HL-60/S4 treated with retinoic acid at 250 ng/mL for 4 days and 3 days (cell line): ENCODE results near the gene KIF23.

Experiments
- in situ Hi-C: fragments of 300-500 bp; cut with MboI; formaldehyde crosslinking; loops from 2 replicates; pipeline ENCODE4 v1.7.0; 2022; ENCODE audit warnings: low sequenced_read_pairs

KIF23 gene

DNA sequence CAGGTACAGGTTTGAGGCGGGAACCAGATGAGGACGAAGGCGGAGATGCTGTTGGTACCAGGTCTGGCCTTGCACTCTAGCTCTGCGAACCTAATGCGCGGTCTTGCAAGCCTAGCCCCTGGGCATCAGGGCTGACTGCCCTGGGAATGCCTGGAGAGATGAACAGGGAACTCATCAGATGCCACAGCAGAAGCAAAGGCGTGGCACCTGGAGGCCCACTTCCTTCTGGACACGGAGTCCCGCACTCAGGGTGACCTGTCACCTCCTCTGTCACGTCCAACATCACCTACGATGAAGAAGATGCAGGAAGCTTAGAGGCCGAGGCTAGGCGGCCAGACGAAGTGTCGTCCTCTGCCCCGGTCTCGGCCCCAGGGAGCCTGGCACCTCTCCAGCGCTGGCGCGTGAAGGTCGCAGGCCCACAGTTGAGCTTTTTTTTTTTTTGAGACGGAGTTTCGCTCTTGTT is 47.9 kb downstream of the KIF23 start:
- in situ Hi-C loops: loop anchor here (25.0 kb wide), 1 partner anchor 1975 kb away; no protein-coding TSS in a partner anchor

DNA sequence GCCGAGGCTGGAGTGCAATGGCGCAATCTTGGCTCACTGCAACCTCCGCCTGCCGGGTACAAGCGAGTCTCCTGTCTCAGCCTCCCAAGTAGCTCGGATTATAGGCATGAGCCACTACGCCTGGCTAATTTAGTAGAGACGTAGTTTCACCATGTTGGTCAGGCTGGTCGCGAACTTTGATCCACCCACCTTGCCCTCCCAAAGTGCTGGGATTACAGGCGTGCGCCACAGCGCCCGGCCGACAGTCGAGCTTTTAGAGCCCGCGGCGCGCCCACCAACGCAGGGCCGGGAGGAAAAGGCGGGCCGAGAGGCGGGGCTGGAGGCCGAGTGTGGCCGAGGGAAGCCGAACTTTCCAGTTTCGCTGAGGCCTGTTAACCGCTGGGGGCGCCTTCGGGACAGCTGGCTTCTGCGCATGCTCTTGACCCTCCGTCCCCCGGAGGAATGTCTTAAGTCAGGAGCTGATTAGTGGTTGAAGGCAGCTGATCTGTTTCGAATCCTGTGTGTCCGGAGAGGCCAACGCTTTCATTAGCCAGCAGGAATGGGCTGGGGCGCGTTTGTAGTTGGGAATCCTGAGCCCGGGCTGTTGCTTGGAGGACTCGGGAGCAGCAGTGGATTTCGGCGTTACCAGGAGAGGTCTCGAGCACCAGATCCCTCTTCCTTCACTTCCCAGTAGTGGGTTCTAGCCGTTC is 48.5 kb downstream of the KIF23 start:
- in situ Hi-C loops: loop anchor here (25.0 kb wide), 1 partner anchor 1975 kb away; no protein-coding TSS in a partner anchor

DNA sequence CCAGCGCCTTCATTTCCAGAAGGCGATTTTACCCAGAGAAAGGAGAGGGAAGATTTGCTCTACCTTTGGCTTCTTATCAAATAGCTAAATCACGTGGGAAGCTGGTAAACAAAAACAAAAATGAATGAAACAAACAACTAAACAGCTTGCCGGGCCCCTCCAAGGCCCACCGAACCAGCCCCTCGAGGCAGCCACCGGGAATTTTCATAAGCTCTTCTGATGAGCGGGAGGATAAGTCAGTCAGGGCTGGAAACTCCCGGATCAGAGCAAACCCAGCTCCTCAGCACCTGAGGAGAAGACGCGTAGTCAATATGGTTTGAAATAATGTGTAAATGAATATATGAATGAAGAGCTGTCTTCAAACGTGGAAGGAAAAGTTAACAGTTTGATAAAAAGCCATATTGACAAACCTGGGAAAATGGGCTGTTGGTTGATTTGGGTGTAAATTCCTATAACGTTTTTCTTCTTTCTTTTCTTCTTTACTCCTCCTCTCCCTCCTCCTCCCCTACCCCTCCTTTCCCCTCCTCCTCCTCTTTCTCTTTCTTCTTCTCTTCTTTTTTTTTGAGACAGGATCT is 49.1 kb downstream of the KIF23 start:
- in situ Hi-C loops: loop anchor here (25.0 kb wide), 1 partner anchor 1974 kb away; no protein-coding TSS in a partner anchor

DNA sequence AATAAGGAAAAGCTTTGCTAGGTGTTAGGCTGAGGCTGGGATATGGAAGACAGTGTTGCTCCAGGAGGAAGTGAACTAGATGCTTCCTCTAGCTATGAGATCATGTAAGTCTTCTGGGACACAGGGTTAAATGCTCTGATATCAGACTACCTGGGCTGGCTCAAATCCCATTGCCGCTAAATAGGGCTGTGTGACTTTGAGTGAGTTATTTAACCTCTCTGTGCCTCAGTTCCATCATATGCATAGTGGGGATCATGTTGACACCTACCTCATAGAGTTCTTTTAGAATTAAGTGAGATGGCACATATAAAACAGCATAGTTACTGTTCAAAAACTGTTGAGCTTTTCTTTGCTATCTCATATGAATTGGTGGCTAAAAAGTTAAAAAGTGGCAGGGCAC is 51.1 kb downstream of the KIF23 start:
- in situ Hi-C loops: loop anchor here (25.0 kb wide), 1 partner anchor 1972 kb away; no protein-coding TSS in a partner anchor

DNA sequence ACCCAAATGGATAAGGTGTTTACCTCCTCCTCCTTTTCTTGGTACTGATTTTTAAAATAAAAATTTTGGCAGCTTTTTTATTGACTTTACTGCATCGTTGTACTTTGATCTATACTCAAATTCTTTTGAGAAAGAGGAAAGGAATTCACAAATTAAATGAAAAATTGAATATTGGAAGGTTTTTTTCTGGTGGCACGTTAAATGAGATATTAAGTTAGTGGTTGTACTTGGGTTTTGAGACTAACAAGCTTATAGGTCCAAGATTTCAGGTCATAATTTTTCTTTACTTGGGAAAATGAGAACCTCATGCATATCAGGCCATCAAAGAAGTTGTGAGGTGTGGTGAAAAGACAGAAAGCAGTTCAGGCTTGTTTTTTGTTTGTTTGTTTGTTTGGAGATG is 52.6 kb downstream of the KIF23 start:
- in situ Hi-C loops: loop anchor here (25.0 kb wide), 1 partner anchor 1971 kb away; no protein-coding TSS in a partner anchor

GRCh38 chr15:69467636-69468035 is 53.5 kb downstream of the KIF23 start:
- in situ Hi-C loops: loop anchor here (25.0 kb wide), 1 partner anchor 1970 kb away; no protein-coding TSS in a partner anchor

GRCh38 chr15:69468241-69469121 is 54.3 kb downstream of the KIF23 start:
- in situ Hi-C loops: loop anchor here (25.0 kb wide), 1 partner anchor 1969 kb away; no protein-coding TSS in a partner anchor

GRCh38 chr15:69469467-69470201 is 55.5 kb downstream of the KIF23 start:
- in situ Hi-C loops: loop anchor here (25.0 kb wide), 1 partner anchor 1968 kb away; no protein-coding TSS in a partner anchor

GRCh38 chr15:69472046-69472445 is 57.9 kb downstream of the KIF23 start:
- in situ Hi-C loops: loop anchor here (25.0 kb wide), 1 partner anchor 1965 kb away; no protein-coding TSS in a partner anchor

GRCh38 chr15:69472562-69472961 is 58.4 kb downstream of the KIF23 start:
- in situ Hi-C loops: loop anchor here (25.0 kb wide), 1 partner anchor 1965 kb away; no protein-coding TSS in a partner anchor

DNA sequence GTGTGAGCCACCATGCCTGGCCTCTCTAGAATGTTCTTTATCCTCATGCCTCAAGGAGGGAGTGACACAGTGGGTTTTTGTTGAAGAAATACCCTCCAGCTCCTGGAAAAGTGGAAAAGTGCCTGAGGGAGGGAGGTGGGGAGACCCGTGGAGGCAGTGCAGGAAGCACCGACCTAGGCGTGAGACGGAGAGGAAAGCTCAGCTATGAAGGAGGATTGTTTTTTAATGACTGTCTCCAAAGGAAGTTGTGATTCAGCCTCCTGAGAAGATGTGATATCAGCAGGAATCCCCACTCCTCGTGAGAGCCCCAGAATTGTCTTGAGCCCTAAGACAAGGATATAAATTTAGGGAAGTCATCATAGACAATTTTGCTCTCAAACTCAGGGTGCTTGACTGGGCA is 60.1 kb downstream of the KIF23 start:
- in situ Hi-C loops: loop anchor here (25.0 kb wide), 1 partner anchor 1963 kb away; no protein-coding TSS in a partner anchor

DNA sequence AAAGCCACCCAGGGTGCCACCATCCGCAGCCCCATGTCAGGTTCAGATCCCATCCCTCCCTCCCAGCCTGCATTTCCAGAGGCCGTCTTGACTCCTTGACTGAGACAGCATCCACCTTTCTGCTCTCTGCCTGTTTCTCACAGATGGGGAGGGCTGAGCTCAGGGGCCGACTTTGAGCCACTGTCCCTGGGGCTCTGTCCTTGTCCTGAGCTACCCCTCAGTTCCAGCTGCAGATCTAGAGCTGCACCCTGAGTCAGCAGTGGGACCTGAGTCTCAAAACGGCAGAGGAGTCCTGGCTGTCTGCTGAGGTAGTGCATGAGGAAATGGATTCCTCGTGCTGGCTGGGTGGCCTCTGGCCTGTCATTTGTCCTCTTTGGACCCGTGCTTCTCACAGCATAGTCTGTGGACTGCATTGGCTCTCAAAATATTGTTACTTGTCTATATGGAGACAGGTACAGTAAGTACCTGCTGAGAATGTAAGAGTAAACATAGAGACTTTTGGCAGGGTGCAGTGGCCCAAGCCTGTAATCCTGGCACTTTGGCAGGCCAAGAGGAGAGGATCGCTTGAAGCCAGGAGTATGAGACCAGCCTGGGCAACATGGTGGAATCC is 60.8 kb downstream of the KIF23 start:
- in situ Hi-C loops: loop anchor here (25.0 kb wide), 2 partner anchors 1237 to 1962 kb away; no protein-coding TSS in a partner anchor

DNA sequence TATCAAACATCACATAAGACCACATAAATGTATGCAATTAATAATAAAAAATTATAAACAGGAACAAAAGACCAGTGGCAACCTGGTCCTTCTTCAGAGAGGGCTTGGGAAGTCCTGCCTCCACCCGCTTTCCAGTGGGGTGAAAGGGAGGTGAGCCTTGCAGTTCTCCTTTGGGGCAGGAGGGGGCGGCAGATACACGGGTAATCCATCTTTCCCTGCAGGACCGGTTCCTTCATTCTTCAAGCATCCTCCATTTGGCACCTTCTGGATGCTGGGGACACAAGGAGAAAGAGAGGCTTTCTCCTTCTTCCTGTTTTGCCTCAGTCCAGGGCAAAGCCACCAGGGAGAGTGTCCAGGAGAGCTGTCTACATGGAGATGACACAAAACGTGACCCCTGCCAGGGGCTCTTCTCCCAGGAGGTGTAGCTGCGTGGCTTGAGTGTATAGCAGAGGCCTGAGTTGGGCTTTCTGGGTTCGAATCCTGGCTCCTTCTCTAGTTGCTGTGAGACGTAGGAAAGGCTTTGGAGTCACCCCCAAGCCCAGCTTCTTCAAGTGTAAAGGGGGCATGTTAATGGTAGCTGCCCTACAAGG is 61.7 kb downstream of the KIF23 start:
- in situ Hi-C loops: loop anchor here (25.0 kb wide), 1 partner anchor 1236 kb away; no protein-coding TSS in a partner anchor

DNA sequence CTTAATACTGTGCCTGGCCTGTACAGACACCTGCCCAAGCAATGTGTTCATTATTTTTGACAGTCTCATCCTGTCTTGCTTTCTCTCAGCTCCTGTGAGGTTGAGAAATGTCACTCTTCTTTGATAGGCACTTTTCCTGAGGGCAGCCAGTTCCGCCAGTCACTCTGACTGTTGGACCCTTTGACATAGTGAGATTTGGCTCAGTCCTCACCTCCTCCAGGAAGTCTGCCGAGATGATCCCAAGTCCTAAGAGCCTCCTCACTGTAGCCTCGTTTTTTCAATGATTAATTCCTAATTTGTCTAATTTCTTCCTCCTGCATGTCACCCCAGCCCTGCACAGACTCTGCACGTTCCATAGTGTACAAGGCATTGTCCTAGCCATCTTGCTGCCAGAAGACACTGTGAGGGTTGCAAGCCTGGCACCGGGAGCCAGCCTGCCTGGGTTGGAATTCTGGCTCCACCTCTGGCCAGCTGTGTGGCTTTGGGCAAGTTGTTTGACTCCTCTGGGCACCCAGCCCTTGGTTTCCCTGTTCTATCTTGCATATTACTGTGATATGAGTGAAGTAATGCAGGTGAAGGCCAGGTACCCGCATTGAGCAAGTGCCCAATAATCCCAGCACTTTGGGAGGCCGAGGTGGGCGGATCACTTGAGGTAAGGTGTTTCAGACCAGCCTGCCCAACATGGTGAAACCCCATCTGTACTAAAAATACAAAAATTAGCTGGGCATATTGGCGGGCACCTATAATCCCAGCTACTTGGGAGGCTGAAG is 62.7 kb downstream of the KIF23 start:
- in situ Hi-C loops: loop anchor here (25.0 kb wide), 1 partner anchor 1235 kb away; no protein-coding TSS in a partner anchor

DNA sequence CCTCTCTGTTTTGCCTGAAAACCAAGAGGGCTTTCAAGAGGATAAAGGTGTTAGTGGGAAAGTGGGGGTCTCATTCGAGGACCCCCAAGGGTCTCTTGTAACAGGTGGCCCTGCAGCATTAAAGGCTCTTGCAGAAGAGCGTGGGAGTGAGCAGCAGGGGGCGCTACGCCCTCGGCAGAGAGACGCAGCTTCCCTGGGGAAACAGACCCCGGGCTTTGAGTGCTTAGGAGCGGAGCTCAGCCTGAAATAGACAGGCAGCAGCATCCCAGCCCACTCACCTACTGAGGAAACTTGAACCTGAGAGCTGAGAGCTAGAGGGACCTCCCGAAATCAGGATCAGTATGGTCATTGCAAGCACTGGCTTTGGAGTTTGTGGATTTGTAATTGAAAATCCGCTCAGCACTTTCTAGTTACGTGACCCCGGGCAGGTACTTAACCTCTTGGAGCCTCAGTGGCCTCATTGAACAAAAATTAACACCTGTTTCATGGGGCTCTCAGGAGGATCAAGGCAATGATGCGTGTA is 64.2 kb downstream of the KIF23 start:
- in situ Hi-C loops: loop anchor here (25.0 kb wide), 1 partner anchor 1234 kb away; no protein-coding TSS in a partner anchor

- in situ Hi-C loops: loop anchor here (25.0 kb wide), 1 partner anchor 1233 kb away; no protein-coding TSS in a partner anchor
These were observed 64.9 kb downstream of the KIF23 start for GRCh38 chr15:69479081-69479480.

DNA sequence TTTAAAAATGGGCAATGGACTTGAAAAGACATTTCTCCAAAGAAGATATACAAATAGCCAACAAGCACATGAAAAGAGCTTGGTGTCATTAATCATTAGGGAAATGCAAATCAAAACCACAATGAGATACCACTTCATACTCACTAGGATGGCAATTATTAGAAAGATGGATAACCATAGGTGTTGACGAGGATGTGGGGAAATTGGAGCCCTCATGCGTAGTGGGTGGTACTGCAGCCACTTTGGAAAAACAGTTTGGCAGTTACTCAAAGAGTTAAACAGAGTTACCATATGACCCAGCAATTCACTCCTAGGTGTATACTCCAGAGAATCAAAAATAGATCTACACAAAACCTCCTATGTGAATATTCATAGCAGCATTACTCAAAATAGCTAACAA is 65.8 kb downstream of the KIF23 start:
- in situ Hi-C loops: loop anchor here (25.0 kb wide), 1 partner anchor 1232 kb away; no protein-coding TSS in a partner anchor

GRCh38 chr15:69480932-69481331 is 66.8 kb downstream of the KIF23 start:
- in situ Hi-C loops: loop anchor here (25.0 kb wide), 1 partner anchor 1231 kb away; no protein-coding TSS in a partner anchor
